MG63 (cell line): ENCODE data around the gene TBCEL. TPM values are rescaled to one million over a fixed set of nuclear protein-coding genes. Genes with fewer than 3 reads are reported as not detected.

Experiments
- DNase-seq: peaks from one replicate; pipeline ENCODE4 v3.0.0-alpha.2; 2020
- H3K27me3 ChIP-seq: fragments of 250-450 bp; sonication (Bioruptor Pico); 2 replicates; pipeline ENCODE4 v1.5.1; 2020; ENCODE audit warnings: mild to moderate bottlenecking, moderate library complexity
- H3K36me3 ChIP-seq: fragments of 250-450 bp; sonication (Bioruptor Pico); 2 replicates; pipeline ENCODE4 v1.5.1; 2020; ENCODE audit warnings: mild to moderate bottlenecking, moderate library complexity
- H3K4me3 ChIP-seq: fragments of 250-450 bp; sonication (Bioruptor Pico); 2 replicates; pipeline ENCODE4 v1.5.1; 2020; ENCODE audit warnings: mild to moderate bottlenecking, moderate library complexity
- H3K9me3 ChIP-seq: fragments of 250-450 bp; sonication (Bioruptor Pico); 2 replicates; pipeline ENCODE4 v1.5.1; 2020; ENCODE audit warnings: mild to moderate bottlenecking, moderate library complexity
- total RNA-seq: library from RNA; depleted of rRNA; stranded (reverse); fragments of >200 nt; shearing (Covaris generic); gene quantifications from 2 replicates; pipeline ENCODE4 v1.2.3, GENCODE V29; 2014; ENCODE audit warnings: low replicate concordance

Gene TBCEL
- total RNA-seq, 1 experiment from 2014 or later, result 8.6 TPM

DNA sequence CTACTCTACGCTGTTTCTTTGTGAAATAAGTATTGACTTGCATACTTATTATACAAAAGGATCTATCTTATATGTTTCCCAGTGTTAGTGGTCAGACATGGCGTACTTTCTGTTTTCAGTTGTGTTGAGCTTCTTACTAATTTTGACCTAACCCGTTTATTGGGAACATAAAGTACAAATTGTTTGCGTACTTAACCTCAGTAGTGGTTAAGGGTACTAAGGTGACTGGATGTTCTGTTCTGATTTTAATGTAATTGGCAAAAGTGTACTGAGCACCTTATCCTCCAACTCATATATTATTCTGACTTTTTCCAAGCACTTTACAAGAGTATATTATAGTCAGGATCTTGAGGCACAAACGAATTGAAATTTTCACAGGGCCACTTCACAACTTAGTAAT is 17.2 kb downstream of the TBCEL start:
- DNase-seq, result no peak
- Histone ChIP-seq H3K9me3 (no peaks in the 10 kb centered on the region), H3K27me3 (no peaks in the 10 kb centered on the region), H3K36me3 (peaks cover 2% of the 10 kb centered on the region; the same call in 1 of the 2 replicates), H3K4me3 (no peak overlapping the region)

DNA sequence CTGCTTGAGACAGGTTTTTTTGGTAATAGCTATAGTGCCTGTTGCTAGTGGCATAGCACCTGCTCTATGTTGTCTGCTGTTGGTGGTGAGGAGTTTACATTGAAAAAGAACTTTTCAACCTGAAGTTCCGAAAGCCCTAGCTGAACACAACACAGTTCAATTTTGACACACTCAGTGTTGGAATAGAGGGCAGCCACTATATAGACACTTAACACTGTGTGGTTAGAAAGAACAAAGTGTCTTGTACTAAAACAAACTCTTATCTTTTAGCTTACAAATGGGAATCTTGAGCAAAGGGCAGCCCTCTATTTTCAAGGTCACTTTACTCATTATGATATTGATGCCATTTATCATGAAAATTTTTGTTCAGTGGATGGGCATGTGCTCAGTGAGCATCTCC is 18.4 kb downstream of the TBCEL start:
- peaks cover 6% of the 10 kb centered on the region; the same call in 1 of the 2 replicates for H3K36me3 ChIP-seq
- no peaks in the 10 kb centered on the region for H3K9me3 ChIP-seq
- no peaks in the 10 kb centered on the region for H3K27me3 ChIP-seq
- no peak for DNase-seq
- H3K4me3 ChIP-seq, result no peak overlapping the region

DNA sequence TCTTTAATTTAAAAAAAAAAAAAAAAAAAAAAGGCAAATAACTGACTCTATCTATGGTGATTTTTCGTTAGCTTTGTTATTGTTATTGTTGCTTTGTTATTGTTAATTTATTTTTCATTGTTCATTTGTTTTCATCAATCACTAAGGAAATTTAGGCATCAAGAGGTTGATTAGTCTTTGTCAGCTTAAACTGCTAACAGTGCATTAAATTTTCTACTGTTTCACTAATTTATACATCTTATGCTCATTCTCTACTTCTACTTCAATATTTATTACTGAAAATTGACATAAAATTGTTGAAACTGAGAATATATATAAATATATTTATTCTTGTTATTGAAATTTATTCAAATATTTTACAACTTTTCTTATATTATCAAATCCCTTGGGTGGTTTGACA is 24.0 kb downstream of the TBCEL start:
- Histone ChIP-seq H3K4me3 (no peak overlapping the region), H3K27me3 (no peaks in the 10 kb centered on the region), H3K9me3 (no peaks in the 10 kb centered on the region), H3K36me3 (peaks cover 12% of the 10 kb centered on the region)
- DNase-seq, result no peak

GRCh38 chr11:121048464-121049233 is 24.7 kb downstream of the TBCEL start:
- H3K27me3 ChIP-seq, result no peaks in the 10 kb centered on the region
- H3K9me3 ChIP-seq, result no peaks in the 10 kb centered on the region
- no peak for DNase-seq
- peaks cover 17% of the 10 kb centered on the region for H3K36me3 ChIP-seq
- H3K4me3 ChIP-seq, result no peak overlapping the region

GRCh38 chr11:121053244-121053643 is 29.3 kb downstream of the TBCEL start:
- H3K27me3 ChIP-seq, result no peaks in the 10 kb centered on the region
- no peaks in the 10 kb centered on the region for H3K9me3 ChIP-seq
- peaks cover 28% of the 10 kb centered on the region for H3K36me3 ChIP-seq
- no peak overlapping the region for H3K4me3 ChIP-seq
- no peak for DNase-seq

GRCh38 chr11:121054266-121054665 is 30.4 kb downstream of the TBCEL start:
- H3K27me3 ChIP-seq, result no peaks in the 10 kb centered on the region
- no peaks in the 10 kb centered on the region for H3K9me3 ChIP-seq
- H3K4me3 ChIP-seq, result no peak overlapping the region
- H3K36me3 ChIP-seq, result peaks cover 28% of the 10 kb centered on the region
- no peak for DNase-seq

DNA sequence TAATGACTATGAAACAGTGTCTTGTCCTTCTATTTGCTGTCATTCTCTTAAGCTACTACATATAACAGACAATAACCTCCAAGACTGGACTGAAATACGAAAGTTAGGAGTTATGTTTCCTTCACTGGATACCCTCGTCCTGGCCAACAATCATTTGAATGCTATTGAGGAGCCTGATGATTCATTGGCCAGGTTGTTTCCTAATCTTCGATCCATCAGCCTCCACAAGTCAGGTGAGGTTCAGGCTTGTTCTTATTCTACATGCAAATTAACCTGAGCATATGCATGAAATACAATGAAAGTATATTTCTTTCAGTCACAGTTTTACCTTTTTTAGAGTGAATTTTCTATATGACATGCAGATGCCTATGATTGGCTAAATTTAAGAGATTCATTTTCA is 31.2 kb downstream of the TBCEL start:
- Histone ChIP-seq H3K9me3 (no peaks in the 10 kb centered on the region), H3K4me3 (no peak overlapping the region), H3K36me3 (peaks cover 24% of the 10 kb centered on the region), H3K27me3 (no peaks in the 10 kb centered on the region)
- DNase-seq, result no peak

- no peak for DNase-seq
- no peak overlapping the region for H3K4me3 ChIP-seq
- no peaks in the 10 kb centered on the region for H3K27me3 ChIP-seq
- H3K9me3 ChIP-seq, result no peaks in the 10 kb centered on the region
- peaks cover 44% of the 10 kb centered on the region for H3K36me3 ChIP-seq
Observed at GRCh38 chr11:121057922-121058321, 34.0 kb downstream of the TBCEL start.

DNA sequence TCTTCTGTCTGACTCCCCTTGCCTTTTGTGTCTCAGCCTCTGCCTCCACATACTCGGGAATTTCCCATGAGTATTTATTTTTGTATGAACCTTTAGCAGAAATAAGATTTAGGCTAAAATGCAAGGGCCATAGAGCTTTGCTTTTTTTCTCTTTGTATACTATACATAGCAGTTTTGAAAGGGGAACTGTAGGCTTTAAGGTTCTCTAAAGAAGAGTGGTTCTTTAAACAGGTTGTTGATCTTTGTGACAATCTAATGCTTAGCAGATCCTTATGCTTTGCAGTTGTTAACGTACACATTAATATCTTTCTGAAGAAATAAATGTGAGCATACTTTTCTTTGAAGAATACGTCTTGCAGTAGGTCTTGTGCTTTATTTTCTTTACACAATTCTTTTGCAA is 35.0 kb downstream of the TBCEL start:
- Histone ChIP-seq H3K9me3 (no peaks in the 10 kb centered on the region), H3K27me3 (no peaks in the 10 kb centered on the region), H3K36me3 (peaks cover 36% of the 10 kb centered on the region), H3K4me3 (no peak overlapping the region)
- no peak for DNase-seq

DNA sequence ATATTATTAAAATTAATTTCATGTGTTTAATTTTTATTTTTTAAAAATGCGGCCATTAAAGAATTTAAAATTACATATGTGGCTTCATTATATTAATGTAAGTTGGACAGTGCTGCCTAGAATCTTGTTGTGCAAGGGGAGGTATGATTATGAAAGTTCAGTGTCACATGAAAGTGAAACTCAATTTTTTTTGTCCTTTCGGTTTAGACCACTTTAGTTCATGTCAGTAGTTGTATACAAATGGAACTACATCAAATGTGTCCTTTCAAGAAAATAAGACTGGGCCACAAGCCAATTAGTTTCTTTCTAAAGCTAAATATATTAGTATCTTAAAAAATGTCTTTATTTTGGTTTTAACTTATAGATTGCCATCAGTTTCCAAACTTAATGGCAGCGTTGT is 35.7 kb downstream of the TBCEL start:
- H3K27me3 ChIP-seq, result no peaks in the 10 kb centered on the region
- H3K9me3 ChIP-seq, result no peaks in the 10 kb centered on the region
- H3K4me3 ChIP-seq, result no peak overlapping the region
- no peak for DNase-seq
- H3K36me3 ChIP-seq, result peaks cover 29% of the 10 kb centered on the region

- H3K27me3 ChIP-seq, result no peaks in the 10 kb centered on the region
- peaks cover 3% of the 10 kb centered on the region; the same call in 1 of the 2 replicates for H3K9me3 ChIP-seq
- peaks cover 34% of the 10 kb centered on the region for H3K36me3 ChIP-seq
- no peak overlapping the region for H3K4me3 ChIP-seq
- DNase-seq, result no peak
Observed at GRCh38 chr11:121063728-121064127, 39.8 kb downstream of the TBCEL start.

DNA sequence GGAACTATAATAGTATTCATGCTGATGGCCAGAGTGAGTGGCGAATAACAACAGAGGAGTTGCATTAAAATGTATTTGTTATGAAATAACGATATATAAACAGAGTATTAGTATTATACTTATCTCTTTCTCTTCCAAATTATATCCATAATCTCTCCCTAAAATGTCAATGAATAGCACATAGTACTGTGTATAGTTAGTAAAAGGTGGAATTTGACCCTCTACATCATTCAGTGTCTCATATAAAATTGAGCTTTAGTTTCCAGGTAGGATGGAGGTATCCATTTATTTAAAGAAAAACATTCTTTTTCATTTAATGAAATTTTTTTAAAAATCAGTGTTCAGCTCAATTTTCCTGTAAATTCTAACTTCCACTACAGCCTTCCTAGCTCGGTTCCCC is 42.7 kb downstream of the TBCEL start:
- H3K36me3 ChIP-seq, result peaks cover 24% of the 10 kb centered on the region
- no peak overlapping the region for H3K4me3 ChIP-seq
- no peaks in the 10 kb centered on the region for H3K27me3 ChIP-seq
- peaks cover 3% of the 10 kb centered on the region; the same call in 1 of the 2 replicates for H3K9me3 ChIP-seq
- no peak for DNase-seq

- no peak for DNase-seq
- Histone ChIP-seq H3K36me3 (peaks cover 24% of the 10 kb centered on the region), H3K27me3 (no peaks in the 10 kb centered on the region), H3K4me3 (no peak overlapping the region), H3K9me3 (peaks cover 3% of the 10 kb centered on the region; the same call in 1 of the 2 replicates)
Observed at GRCh38 chr11:121067026-121067425, 43.1 kb downstream of the TBCEL start.

DNA sequence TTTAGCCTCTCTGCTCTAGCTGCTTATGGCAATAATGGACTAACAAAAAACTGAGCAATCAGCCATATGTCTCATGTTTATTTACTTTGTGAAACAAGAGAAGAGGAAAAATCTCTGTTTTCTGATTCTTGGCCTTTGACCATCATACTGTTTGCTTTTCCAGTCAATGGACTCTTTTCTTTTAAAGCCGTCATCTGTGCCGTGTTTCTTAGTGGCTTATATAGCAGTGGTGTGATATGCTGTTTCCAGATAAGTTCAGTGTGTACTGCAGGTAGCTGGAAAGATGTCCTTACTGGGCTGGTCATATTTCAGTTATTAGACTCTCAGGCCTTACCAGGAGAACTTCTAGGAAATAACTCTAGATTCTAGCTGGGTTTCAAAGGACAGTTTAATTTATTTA is 43.6 kb downstream of the TBCEL start:
- Histone ChIP-seq H3K4me3 (no peak overlapping the region), H3K36me3 (peaks cover 24% of the 10 kb centered on the region), H3K27me3 (no peaks in the 10 kb centered on the region), H3K9me3 (peaks cover 3% of the 10 kb centered on the region; the same call in 1 of the 2 replicates)
- no peak for DNase-seq

DNA sequence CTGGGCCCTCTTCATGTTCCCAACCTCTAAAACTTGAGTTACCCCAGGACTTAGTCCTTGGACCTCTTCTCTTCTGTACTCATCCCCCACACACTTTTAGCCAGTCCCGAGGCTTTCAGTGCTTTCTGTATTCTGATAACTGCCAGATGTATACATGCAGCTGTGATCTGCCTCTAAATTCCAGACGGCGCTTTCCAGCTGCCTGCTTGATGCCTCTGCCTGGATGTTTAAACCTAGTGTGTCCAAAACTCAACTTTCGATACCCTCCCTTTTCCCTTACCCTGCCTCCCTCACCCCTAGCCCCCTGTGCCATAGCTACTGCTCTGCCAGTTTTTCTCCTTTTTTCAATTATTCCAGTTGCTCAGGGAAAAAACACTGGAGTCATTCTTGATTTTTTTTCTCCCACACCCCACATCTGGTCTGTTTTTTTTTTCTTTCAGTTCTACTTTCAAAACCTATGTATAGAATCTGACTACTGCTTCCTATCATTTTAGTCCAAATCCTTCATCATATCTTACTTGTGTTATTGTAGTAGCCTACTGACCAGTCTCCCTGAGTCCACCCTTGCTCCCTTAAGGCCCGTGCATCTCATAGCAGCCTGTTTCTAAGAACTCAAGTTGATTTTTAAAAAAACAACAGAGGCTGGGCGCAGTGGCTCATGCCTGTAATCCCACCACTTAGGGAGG is 44.2 kb downstream of the TBCEL start:
- H3K9me3 ChIP-seq, result peaks cover 3% of the 10 kb centered on the region; the same call in 1 of the 2 replicates
- H3K4me3 ChIP-seq, result no peak overlapping the region
- no peaks in the 10 kb centered on the region for H3K27me3 ChIP-seq
- H3K36me3 ChIP-seq, result peaks cover 20% of the 10 kb centered on the region
- DNase-seq, result no peak

- no peak for DNase-seq
- no peaks in the 10 kb centered on the region for H3K27me3 ChIP-seq
- H3K9me3 ChIP-seq, result peaks cover 3% of the 10 kb centered on the region; the same call in 1 of the 2 replicates
- no peak overlapping the region for H3K4me3 ChIP-seq
- H3K36me3 ChIP-seq, result peaks cover 20% of the 10 kb centered on the region
Observed at GRCh38 chr11:121068787-121069186, 44.9 kb downstream of the TBCEL start.

GRCh38 chr11:121070951-121071845 is 47.3 kb downstream of the TBCEL start:
- DNase-seq, result no peak
- H3K9me3 ChIP-seq, result no peaks in the 10 kb centered on the region
- no peaks in the 10 kb centered on the region for H3K27me3 ChIP-seq
- H3K36me3 ChIP-seq, result peaks cover 12% of the 10 kb centered on the region
- no peak overlapping the region for H3K4me3 ChIP-seq
